Adipocyte (in vitro differentiated cells): Measurements from ENCODE around the gene SCTR.

Source experiments
- DNase-seq: peaks from one replicate; pipeline ENCODE4 v3.0.0-alpha.2; 2015; ENCODE audit warnings: low read depth
- H3K27me3 ChIP-seq: replicated peaks from 2 replicates; pipeline ENCODE4 v1.7.0; 2013; ENCODE audit warnings: mild to moderate bottlenecking, low read length, moderate library complexity; ENCODE audit not compliant: control insufficient read depth, insufficient read depth
- H3K36me3 ChIP-seq: 2 replicates; pipeline ENCODE4 v1.7.0; 2013; ENCODE audit warnings: low read length, mild to moderate bottlenecking, moderate library complexity; ENCODE audit not compliant: control insufficient read depth, insufficient read depth, severe bottlenecking
- H3K4me1 ChIP-seq: 2 replicates; pipeline ENCODE4 v1.7.0; 2013; ENCODE audit warnings: mild to moderate bottlenecking, low read length, moderate library complexity; ENCODE audit not compliant: control insufficient read depth, insufficient read depth
- H3K4me3 ChIP-seq: 2 replicates; pipeline ENCODE4 v1.7.0; 2013; ENCODE audit warnings: mild to moderate bottlenecking, low read length, moderate library complexity
- H3K9ac ChIP-seq: 2 replicates; pipeline ENCODE4 v1.7.0; 2013; ENCODE audit warnings: mild to moderate bottlenecking, low read length, moderate library complexity
- H3K9me3 ChIP-seq: 2 replicates; pipeline ENCODE4 v1.7.0; 2013; ENCODE audit warnings: mild to moderate bottlenecking, low read length, moderate library complexity; ENCODE audit not compliant: control insufficient read depth

SCTR gene

DNA sequence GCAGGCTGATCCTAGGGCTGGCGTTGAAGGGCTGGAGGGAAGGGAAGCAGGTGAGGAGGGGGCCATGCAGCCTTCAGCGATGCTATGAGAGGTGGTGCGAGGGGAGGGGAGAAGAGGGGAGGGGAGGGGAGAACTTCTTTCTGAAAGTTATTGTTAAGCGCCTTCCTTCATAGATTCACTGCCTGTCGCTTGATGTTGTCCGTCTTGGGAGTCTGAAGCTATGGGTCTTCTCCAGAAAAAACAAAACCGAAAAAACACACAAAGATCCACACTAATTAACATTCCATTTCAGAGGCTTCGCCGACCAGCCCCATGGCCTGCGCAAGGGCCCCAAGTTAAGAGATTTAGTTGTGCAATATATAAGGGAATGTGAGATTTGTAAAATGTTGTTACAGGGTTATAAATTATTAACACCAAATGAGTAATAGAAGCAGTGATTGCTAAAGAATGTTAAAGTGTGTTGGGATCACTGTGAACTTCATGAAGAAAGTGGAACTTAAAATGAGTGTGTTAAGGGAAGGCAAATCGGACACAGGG is 20.7 kb upstream of the SCTR start:
- Histone ChIP-seq H3K9me3 (peaks cover 3% of the 10 kb centered on the region), H3K9ac (peak overlapping the region; percentile 82), H3K36me3 (no peaks in the 10 kb centered on the region), H3K27me3 (peaks cover 9% of the 10 kb centered on the region), H3K4me1 (peaks cover 22% of the 10 kb centered on the region), H3K4me3 (peak overlapping the region; percentile 82)
- no peak for DNase-seq

DNA sequence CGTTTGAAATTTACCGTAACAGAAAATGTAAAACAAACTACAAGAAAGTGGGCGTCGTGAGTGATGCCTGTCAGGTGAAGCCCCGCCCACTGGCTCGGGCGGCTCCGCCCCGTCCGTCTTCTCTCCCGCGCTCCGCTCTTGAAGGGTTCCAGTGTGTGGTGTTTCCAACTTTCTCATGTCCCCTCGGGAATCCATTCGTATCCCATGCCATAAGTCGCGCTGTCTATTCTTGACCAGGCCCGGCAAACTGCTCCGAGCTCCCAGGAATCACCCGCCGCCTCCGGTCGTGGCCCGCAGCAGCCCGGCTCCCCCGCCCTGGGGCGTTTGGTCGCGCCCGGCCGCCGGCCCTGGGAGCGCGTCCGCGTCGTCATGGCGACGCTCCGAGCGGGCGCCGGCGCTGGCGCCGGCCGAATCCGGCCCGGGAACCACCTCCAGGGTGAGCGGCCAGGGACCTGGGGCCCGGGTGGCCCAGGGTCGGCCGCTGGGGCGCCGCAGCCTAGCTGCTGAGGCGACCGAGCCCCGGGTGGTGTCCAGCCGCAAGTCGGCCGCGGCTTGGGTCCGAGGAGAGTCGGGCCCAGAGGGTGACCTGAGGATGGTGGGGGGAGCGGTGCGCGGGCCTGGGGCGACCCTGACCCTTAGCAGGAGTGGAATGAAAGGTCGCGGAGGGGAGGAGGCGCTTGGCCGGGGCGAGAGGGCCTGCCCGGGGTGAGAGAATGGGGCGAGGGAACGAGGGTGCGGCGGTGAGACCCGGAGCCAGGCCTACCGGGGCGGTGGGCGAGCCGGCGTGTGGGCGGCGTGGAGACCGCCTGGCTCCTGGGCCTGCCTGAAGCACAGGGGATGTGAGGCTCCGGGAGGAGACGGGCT is 20.0 kb upstream of the SCTR start, which contains the start of gene CFAP221:
Gene CFAP221 (plus strand): TSS at position 375 of the 864 bp plus-strand sequence. CDS start 1,683 bp downstream, outside the sequence.
- H3K36me3 ChIP-seq = no peaks in the 10 kb centered on the region
- peaks cover 22% of the 10 kb centered on the region for H3K4me1 ChIP-seq
- peaks cover 12% of the 10 kb centered on the region for H3K27me3 ChIP-seq
- peaks cover 7% of the 10 kb centered on the region for H3K9me3 ChIP-seq
- H3K4me3 ChIP-seq = peak within 1 kb of the TSS; percentile 82
- peak; percentile 73 for DNase-seq
- peak within 1 kb of the TSS; percentile 82 for H3K9ac ChIP-seq

DNA sequence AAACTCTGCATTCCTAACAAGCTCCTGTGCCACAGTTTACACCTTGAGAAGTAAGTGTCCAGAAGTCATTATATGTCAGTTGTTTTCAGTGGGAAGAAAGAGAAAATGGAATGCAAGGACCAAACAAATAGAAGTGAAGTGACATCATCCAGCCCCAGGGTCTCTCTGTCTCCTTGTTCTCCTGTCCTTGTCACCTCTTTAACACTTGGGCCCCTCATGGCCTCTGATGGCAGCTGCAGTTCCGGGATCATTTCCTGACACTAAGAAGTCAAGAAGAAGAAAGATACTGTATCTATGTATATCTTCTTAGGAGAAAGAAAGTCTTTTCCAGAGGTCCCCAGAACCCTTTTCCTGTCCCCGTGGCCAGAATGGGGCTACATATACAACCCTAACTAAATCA is 17.2 kb upstream of the SCTR start:
- Histone ChIP-seq H3K27me3 (peaks cover 12% of the 10 kb centered on the region), H3K4me1 (peaks cover 22% of the 10 kb centered on the region), H3K9ac (no peak overlapping the region), H3K9me3 (peaks cover 7% of the 10 kb centered on the region), H3K36me3 (no peaks in the 10 kb centered on the region), H3K4me3 (no peak overlapping the region)
- DNase-seq = no peak

DNA sequence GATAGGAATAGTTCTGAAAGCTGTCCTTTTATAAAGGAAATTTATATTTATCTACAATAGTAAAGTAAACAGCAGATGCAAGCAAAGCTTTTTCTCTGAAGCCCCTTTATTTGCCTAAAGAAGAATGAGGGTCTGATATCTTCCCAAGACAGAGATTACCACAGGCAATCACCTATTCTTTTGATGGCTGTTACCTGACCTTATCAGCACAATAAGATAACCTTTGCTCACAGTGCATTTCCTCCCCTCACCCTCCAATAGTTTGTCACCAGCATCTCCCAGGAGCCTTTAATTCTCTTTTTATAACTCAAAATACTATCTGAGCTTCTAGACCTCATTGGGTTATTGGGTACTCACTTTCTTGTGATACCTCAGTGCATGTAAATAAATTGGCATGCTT is 13.5 kb upstream of the SCTR start:
- H3K9ac ChIP-seq = no peak overlapping the region
- H3K4me1 ChIP-seq = no peaks in the 10 kb centered on the region
- H3K9me3 ChIP-seq = peaks cover 38% of the 10 kb centered on the region
- no peak overlapping the region for H3K4me3 ChIP-seq
- H3K36me3 ChIP-seq = no peaks in the 10 kb centered on the region
- H3K27me3 ChIP-seq = peaks cover 12% of the 10 kb centered on the region
- DNase-seq = no peak

DNA sequence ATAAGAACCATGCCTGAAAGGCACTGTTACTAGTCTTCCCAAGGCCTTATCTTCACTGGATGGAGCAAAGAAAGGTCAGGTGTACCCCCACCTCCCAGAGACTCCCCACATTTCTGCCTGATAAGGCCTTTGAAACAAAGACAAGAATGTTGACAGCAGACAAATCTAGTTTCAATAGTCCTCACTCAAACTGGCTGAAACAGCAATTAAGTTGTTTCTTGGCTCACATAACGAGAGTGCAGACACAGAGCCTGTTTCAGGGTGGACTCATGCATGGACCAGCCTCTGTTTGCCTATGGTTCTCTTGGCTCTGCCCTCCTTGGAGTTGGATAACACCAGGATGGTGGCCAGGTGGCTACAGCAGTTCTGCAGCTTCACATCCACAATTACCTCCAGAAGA is 12.4 kb upstream of the SCTR start:
- peaks cover 8% of the 10 kb centered on the region for H3K27me3 ChIP-seq
- no peak for DNase-seq
- H3K4me1 ChIP-seq = no peaks in the 10 kb centered on the region
- H3K9ac ChIP-seq = no peak overlapping the region
- no peak overlapping the region for H3K4me3 ChIP-seq
- H3K9me3 ChIP-seq = peaks cover 48% of the 10 kb centered on the region
- no peaks in the 10 kb centered on the region for H3K36me3 ChIP-seq

DNA sequence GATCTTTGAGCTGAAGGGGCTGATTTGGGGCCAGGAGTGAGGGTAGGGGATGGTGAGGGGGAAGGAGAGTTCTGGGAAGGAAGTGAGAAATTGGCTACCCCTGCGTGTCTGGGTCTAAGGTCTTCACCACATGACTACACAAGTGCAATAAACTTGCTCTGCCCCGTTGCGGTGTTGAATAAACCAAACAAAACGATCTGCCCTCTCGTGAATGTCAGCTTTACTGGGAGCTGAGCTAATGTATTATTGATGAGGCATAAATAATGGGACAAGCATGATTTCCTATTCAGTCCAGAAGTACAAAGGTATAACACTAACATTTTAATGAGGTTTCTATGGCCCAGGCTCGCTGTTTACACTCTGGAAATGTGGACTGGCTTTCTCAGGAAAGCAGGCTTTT is 11.9 kb upstream of the SCTR start:
- no peak for DNase-seq
- Histone ChIP-seq H3K9ac (no peak overlapping the region), H3K4me3 (no peak overlapping the region), H3K36me3 (no peaks in the 10 kb centered on the region), H3K27me3 (peaks cover 8% of the 10 kb centered on the region), H3K4me1 (no peaks in the 10 kb centered on the region), H3K9me3 (peaks cover 53% of the 10 kb centered on the region)

DNA sequence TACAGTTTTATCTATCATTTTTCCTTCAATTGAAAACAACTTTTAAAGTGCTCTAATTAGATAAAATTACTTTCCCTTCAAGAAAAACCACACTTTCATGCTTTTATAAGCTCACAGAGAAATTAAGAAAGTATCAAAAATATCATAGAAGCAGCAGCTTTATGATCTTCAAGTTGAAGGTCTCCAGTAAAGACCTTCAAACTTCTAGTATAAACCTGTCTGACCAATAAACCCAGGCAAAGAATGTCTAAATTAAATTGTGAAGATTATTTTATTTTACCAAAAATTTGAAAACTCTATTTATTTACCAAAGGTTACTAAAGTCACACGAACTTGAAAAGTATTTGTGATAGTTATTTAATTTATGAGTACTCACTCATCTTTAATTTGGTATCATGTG is 9.3 kb upstream of the SCTR start:
- Histone ChIP-seq H3K27me3 (peaks cover 4% of the 10 kb centered on the region), H3K4me1 (no peaks in the 10 kb centered on the region), H3K4me3 (peak overlapping the region; percentile 8), H3K9me3 (peaks cover 46% of the 10 kb centered on the region), H3K36me3 (no peaks in the 10 kb centered on the region), H3K9ac (no peak overlapping the region)
- DNase-seq = no peak

DNA sequence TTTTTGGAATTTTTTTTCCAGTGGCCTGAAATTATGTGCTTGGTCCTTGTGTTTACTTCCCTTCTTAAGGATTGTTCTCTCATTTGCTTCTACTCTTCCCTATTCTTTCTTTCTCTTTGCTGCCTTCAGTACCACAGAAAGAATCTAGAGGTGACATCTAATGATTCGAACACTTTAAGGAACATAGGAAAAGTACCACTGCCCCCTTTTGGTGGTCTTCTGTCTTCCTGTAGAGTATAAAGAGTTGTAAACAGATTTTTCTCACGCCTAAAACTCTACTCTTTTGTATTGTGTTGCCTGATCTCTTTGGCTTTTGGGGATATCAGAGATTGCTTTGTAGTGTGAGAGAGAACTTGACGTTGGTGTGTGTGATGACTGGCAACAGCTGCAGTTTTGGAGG is 7.0 kb upstream of the SCTR start:
- H3K9ac ChIP-seq = no peak overlapping the region
- H3K36me3 ChIP-seq = no peaks in the 10 kb centered on the region
- peaks cover 26% of the 10 kb centered on the region for H3K27me3 ChIP-seq
- no peak for DNase-seq
- H3K4me3 ChIP-seq = no peak overlapping the region
- no peaks in the 10 kb centered on the region for H3K4me1 ChIP-seq
- H3K9me3 ChIP-seq = peaks cover 46% of the 10 kb centered on the region

DNA sequence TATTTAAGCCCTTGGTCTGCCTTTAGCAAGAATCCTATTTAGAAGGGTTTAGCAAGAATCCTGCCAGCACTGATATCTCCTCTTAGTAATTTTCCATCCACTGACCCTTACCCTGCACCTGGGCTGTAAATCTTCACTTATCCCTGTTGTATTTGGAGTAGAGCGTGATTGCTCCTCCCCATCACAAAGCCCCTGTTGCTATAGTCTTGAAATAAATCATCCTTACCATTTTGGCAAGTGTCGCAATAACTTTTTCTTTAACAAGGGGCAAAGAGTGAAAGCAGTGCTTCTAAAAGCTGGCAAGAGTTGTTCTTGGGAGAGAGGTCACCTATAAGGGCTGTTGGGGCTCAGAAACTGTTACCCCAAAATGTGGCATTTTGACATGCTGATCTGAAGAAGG is 3.7 kb upstream of the SCTR start:
- peaks cover 17% of the 10 kb centered on the region for H3K9me3 ChIP-seq
- no peak overlapping the region for H3K4me3 ChIP-seq
- H3K27me3 ChIP-seq = peaks cover 53% of the 10 kb centered on the region

DNA sequence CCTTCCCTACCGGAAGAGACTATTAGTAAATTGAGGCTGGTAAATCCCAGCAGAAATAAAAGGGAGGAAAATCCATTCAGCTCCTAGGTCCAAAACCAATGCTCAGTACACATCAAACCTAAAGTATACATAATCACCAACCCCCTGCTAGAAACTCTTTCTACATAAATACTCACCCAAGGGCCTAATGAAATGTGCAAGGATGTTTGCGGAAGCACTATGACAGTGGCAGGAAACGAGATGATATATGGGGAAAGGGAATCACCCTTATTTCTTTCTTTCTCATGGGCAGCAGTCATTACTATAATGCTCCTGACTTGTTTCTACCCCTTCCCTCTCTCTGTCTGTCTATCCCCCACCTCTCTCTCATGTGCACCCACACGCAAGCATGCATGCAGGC is 1.3 kb upstream of the SCTR start:
- H3K4me1 ChIP-seq = no peaks in the 10 kb centered on the region
- DNase-seq = no peak
- no peaks in the 10 kb centered on the region for H3K9me3 ChIP-seq
- no peaks in the 10 kb centered on the region for H3K36me3 ChIP-seq
- no peak overlapping the region for H3K4me3 ChIP-seq
- no peak overlapping the region for H3K9ac ChIP-seq
- H3K27me3 ChIP-seq = peaks cover 61% of the 10 kb centered on the region

More for the DNA sequence above, 3.7 kb upstream of the SCTR start:
- Histone ChIP-seq H3K4me1 (no peaks in the 10 kb centered on the region), H3K9ac (no peak overlapping the region), H3K36me3 (no peaks in the 10 kb centered on the region)
- no peak for DNase-seq

DNA sequence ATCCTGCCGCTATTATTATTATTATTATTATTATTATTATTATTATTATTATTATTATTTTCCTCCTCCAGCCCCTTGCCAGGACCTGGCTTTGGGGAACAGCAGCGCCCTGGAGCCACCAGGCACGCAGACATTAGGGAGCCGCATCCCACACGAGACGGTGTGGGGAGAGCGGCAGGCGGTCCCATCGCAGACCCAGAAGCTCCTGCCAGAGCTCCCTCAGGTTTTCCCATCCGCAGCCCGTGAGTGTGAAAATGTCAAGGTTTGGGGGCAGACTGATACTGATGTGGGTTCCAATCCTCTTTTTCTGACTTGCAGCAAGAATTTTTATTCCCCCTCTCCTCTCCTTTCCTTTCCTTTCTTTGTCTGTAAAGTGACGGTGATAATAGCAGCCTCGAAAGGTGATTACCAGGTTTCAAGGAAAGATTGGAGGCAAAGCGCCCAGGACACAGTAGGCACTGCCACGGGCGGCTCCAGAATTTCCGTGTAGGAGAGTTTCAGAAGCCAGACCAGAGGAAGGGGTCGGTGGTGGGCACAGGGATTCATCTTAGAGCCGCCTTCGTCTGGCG is 816 bp downstream of the SCTR start:
- no peak for DNase-seq
- Histone ChIP-seq H3K36me3 (no peaks in the 10 kb centered on the region), H3K27me3 (peaks cover 59% of the 10 kb centered on the region), H3K9me3 (no peaks in the 10 kb centered on the region), H3K4me1 (no peaks in the 10 kb centered on the region), H3K4me3 (no peak overlapping the region), H3K9ac (no peak overlapping the region)
